Keratinocyte (primary cell): ENCODE results near the gene TBC1D9B. TPM values are rescaled to one million over a fixed set of nuclear protein-coding genes. Genes with fewer than 3 reads are reported as not detected.
A peak's percentile ranks its signal among the peaks of the same experiment; 100 is the strongest.

Experiments used
- DNase-seq: peaks from one replicate; pipeline ENCODE4 v3.0.0-alpha.2; 2011; ENCODE audit warnings: low read depth, missing footprints, low spot score
- FAIRE-seq: peaks from 2 replicates; lab custom pipeline; 2011; peaks lifted over from hg19 to GRCh38; lab: Jason Lieb, UNC
- H2AFZ ChIP-seq: 2 replicates; pipeline ENCODE4 v1.6.0; 2012; ENCODE audit warnings: low read length, control low read depth, inconsistent platforms; ENCODE audit not compliant: control insufficient read depth
- H3K27ac ChIP-seq: 2 replicates; pipeline ENCODE4 v1.5.1; 2011; ENCODE audit warnings: low read length; ENCODE audit not compliant: control insufficient read depth, insufficient read depth
- H3K27me3 ChIP-seq: 3 replicates; pipeline ENCODE4 v1.6.0; 2011; ENCODE audit warnings: low read length; ENCODE audit not compliant: control insufficient read depth, insufficient read depth; ENCODE audit errors: extremely low read depth
- H3K36me3 ChIP-seq, 2 experiments: 2 replicates in 1 of 2; 3 replicates in 1 of 2; pipeline ENCODE4 v1.5.1; 2011; ENCODE audit warnings: low read length in 2 of 2, mild to moderate bottlenecking in 1 of 2; ENCODE audit not compliant: control insufficient read depth in 2 of 2, insufficient read depth in 2 of 2; ENCODE audit errors: extremely low read depth in 1 of 2
- H3K4me1 ChIP-seq: 3 replicates; pipeline ENCODE4 v1.5.1; 2011; ENCODE audit warnings: low read length; ENCODE audit not compliant: control insufficient read depth, insufficient read depth; ENCODE audit errors: extremely low read depth
- H3K4me2 ChIP-seq: 3 replicates; pipeline ENCODE4 v1.6.0; 2011; ENCODE audit warnings: low read depth, low read length; ENCODE audit not compliant: control insufficient read depth, insufficient read depth; ENCODE audit errors: extremely low read depth
- H3K4me3 ChIP-seq, 3 experiments: fragments of 200-600 bp in 1 of 3; sonication (generic) in 1 of 3; 2 replicates in 2 of 3; 3 replicates in 1 of 3; pipeline ENCODE4 v1.5.1; 2011 to 2016; ENCODE audit warnings: low read length in 3 of 3, mild to moderate bottlenecking in 3 of 3, control low read depth in 2 of 3, inconsistent platforms in 1 of 3, low read depth in 1 of 3, mixed read lengths in 1 of 3, mixed run types in 1 of 3, moderate library complexity in 1 of 3; ENCODE audit not compliant: control insufficient read depth in 2 of 3, insufficient read depth in 2 of 3; ENCODE audit errors: extremely low read depth in 1 of 3
- H3K79me2 ChIP-seq: 2 replicates; pipeline ENCODE4 v1.6.0; 2012; ENCODE audit warnings: low read length; ENCODE audit not compliant: control insufficient read depth, insufficient read depth
- H3K9ac ChIP-seq: 3 replicates; pipeline ENCODE4 v1.6.0; 2011; ENCODE audit warnings: low read length; ENCODE audit not compliant: control insufficient read depth, insufficient read depth; ENCODE audit errors: extremely low read depth
- H3K9me1 ChIP-seq: 3 replicates; pipeline ENCODE4 v1.6.0; 2011; ENCODE audit warnings: low read length; ENCODE audit not compliant: control insufficient read depth, insufficient read depth; ENCODE audit errors: extremely low read depth
- H3K9me3 ChIP-seq: 2 replicates; pipeline ENCODE4 v1.5.1; 2012; ENCODE audit warnings: low read depth, low read length; ENCODE audit not compliant: control insufficient read depth
- H4K20me1 ChIP-seq: 3 replicates; pipeline ENCODE4 v1.6.0; 2011; ENCODE audit warnings: low read length; ENCODE audit not compliant: control insufficient read depth, insufficient read depth; ENCODE audit errors: extremely low read depth
- CTCF ChIP-seq, 3 experiments: IDR thresholded peaks in 1 of 3; conservative IDR thresholded peaks in 1 of 3; optimal IDR thresholded peaks in 1 of 3; 2 replicates in 2 of 3; 3 replicates in 1 of 3; pipeline versions ENCODE3 to v1.5.1; 2011; ENCODE audit warnings: low read length in 3 of 3, mild to moderate bottlenecking in 3 of 3, moderate library complexity in 2 of 3, control low read depth in 1 of 3, inconsistent platforms in 1 of 3; ENCODE audit not compliant: insufficient read depth in 2 of 3; ENCODE audit errors: extremely low read depth in 1 of 3
- EZH2 ChIP-seq: IDR thresholded peaks from one replicate; pipeline ENCODE4 v1.6.1; 2012; ENCODE audit warnings: inconsistent platforms, mild to moderate bottlenecking, low read length, moderate library complexity
- dilution Hi-C: fragments of 300-500 bp; cut with MboI; formaldehyde crosslinking; loops from one replicate; pipeline ENCODE4 v1.7.0; 2020; ENCODE audit warnings: low sequenced_read_pairs; ENCODE audit not compliant: extremely low pct_ligation_motif_present
- polyA plus RNA-seq, 5 experiments: library from polyadenylated mRNA; depleted of rRNA in 3 of 5; stranded (reverse) in 3 of 5; stranded (forward) in 1 of 5; unstranded in 1 of 5; fragments of >200 nt; gene quantifications; 1 replicate in 1 of 5; 2 replicates in 3 of 5; 3 replicates in 1 of 5; pipeline versions ENCODE4 v1.2.1 to v1.2.3, GENCODE V29; 2011 to 2012; ENCODE audit warnings: missing spikeins in 2 of 5, low read depth in 1 of 5, low replicate concordance in 1 of 5

The TBC1D9B gene
- polyA plus RNA-seq, 1 donor (not counting 4 experiments of a cell fraction or from before 2014, with no cell fraction given): 51.4 TPM

GRCh38 chr5:179900206-179900605 lies 7.5 kb downstream of the TBC1D9B start:
- Histone ChIP-seq H4K20me1 (peaks cover 2% of the 10 kb centered on the region), H3K4me1 (no peaks in the 10 kb centered on the region), H3K36me3 (peaks cover 41 to 54% of the 10 kb centered on the region in 2 experiments), H3K27me3 (no peaks in the 10 kb centered on the region), H2AFZ (no peak overlapping the region), H3K9ac (no peak overlapping the region), H3K9me3 (no peaks in the 10 kb centered on the region), H3K4me3 (no peak overlapping the region), H3K9me1 (no peaks in the 10 kb centered on the region), H3K4me2 (no peak overlapping the region), H3K27ac (no peak overlapping the region), H3K79me2 (peaks cover 42% of the 10 kb centered on the region)
- DNase-seq: no peak
- dilution Hi-C loops: no loop called here
- FAIRE-seq: peak; percentile 34
- TF ChIP-seq CTCF (optimal IDR thresholded peaks at IDR 0.05 in 1 of 3, IDR thresholded peaks at IDR 0.05 in 1 of 3, conservative IDR thresholded peaks at IDR 0.05 in 1 of 3; ENCODE audit: extremely low read depth in 1 of 3, insufficient read depth in 2 of 3, low read length in 3 of 3) (no peak), EZH2 (no peak)

GRCh38 chr5:179895861-179896260 lies 11.8 kb downstream of the TBC1D9B start:
- Histone ChIP-seq H3K27ac (no peak overlapping the region), H3K79me2 (peaks cover 9% of the 10 kb centered on the region), H3K4me3 (no peak overlapping the region), H3K36me3 (peaks cover 59 to 61% of the 10 kb centered on the region in 2 experiments), H3K9me1 (no peaks in the 10 kb centered on the region), H4K20me1 (no peaks in the 10 kb centered on the region), H3K4me2 (no peak overlapping the region), H3K9ac (no peak overlapping the region), H3K27me3 (no peaks in the 10 kb centered on the region), H3K9me3 (no peaks in the 10 kb centered on the region), H3K4me1 (no peaks in the 10 kb centered on the region), H2AFZ (no peak overlapping the region)
- TF ChIP-seq CTCF (optimal IDR thresholded peaks at IDR 0.05 in 1 of 3, IDR thresholded peaks at IDR 0.05 in 1 of 3, conservative IDR thresholded peaks at IDR 0.05 in 1 of 3; ENCODE audit: extremely low read depth in 1 of 3, insufficient read depth in 2 of 3, low read length in 3 of 3): no peak
- no peak for TF ChIP-seq EZH2
- FAIRE-seq (no peak), DNase-seq (no peak)
- dilution Hi-C loops: no loop called here
